Measurements from ENCODE around the gene CNOT6.

The CNOT6 gene

DNA sequence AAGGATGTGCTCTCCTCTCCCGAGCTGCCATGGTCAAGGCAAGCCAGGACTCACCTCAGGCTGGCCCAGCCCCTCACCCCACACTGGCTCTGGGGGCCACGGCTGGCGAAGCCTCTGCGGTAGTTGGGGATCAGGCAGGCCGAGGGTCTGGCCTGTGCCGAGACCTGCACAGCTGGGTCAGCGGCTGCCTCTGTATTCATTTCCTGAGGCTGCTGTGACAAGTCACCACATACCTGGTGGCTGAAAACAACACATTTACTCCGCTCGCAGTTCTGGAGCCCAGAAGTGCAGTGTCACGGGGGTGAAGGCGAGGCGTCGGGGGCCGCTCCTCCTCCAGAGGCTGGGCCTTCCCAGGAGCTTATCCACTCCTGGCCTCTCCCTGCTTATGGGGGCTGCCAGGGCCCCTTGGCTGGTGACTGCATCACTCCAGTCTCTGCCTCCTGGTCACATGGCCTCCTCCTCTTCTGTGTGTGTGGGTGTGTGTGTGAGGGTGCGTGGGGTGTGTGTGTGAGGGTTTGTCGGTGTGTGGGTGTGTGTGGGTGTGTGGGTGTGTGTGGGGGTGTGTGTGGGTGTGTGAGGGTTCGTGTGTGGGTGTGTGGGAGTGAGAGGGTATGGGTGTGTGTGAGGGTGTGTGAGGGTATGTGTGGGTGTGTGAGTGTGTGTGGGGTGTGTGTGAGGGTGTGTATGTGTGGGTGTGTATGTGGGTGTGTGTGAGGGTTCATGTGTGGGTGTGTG, 100.3 kb downstream of the CNOT6 start:
- Histone ChIP-seq H3K4me3 (ENCODE audit: low read length in 2 of 2) (no peak overlapping the region), H3K4me1 (ENCODE audit: control insufficient read depth, insufficient read depth, low read length) (peaks cover 3% of the 10 kb centered on the region), H3K27ac (ENCODE audit: low read length) (no peak overlapping the region), H3K27me3 (ENCODE audit: control insufficient read depth in 1 of 2, insufficient read depth in 2 of 2, low read length in 2 of 2) (peaks cover 22 to 31% of the 10 kb centered on the region in 2 donors), H3K9ac (ENCODE audit: low read length in 2 of 2) (no peak overlapping the region), H3K9me3 (ENCODE audit: control insufficient read depth in 2 of 2, low read length in 2 of 2) (no peaks in the 10 kb centered on the region), H3K36me3 (ENCODE audit: control insufficient read depth in 2 of 2, insufficient read depth in 2 of 2, low read length in 2 of 2) (no peaks in the 10 kb centered on the region)

DNA sequence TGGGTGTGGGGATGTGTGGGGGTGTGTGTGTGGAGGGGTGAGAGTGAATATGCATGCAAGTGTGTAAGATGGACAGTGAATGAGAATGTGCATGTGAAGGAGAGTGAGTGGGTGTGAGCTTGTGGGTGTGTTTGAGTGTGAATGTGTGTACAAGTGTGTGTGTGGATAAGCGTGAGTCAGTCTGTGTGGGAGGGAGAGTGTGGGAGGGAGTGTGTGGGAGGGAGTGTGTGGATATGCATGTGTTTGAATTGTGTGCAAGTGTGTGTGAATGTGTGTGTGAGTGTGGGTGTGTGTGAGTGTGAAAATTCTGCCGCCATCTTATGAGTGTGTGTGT, 100.8 kb downstream of the CNOT6 start:
- no peaks in the 10 kb centered on the region for H3K9me3 ChIP-seq (ENCODE audit: control insufficient read depth in 2 of 2, low read length in 2 of 2)
- H3K4me3 ChIP-seq (ENCODE audit: low read length in 2 of 2), result no peak overlapping the region
- no peak overlapping the region for H3K27ac ChIP-seq (ENCODE audit: low read length)
- no peak overlapping the region for H3K9ac ChIP-seq (ENCODE audit: low read length in 2 of 2)
- H3K27me3 ChIP-seq (ENCODE audit: control insufficient read depth in 1 of 2, insufficient read depth in 2 of 2, low read length in 2 of 2), result peaks cover 17 to 25% of the 10 kb centered on the region in 2 donors
- peaks cover 3% of the 10 kb centered on the region for H3K4me1 ChIP-seq (ENCODE audit: control insufficient read depth, insufficient read depth, low read length)
- H3K36me3 ChIP-seq (ENCODE audit: control insufficient read depth in 2 of 2, insufficient read depth in 2 of 2, low read length in 2 of 2), result no peaks in the 10 kb centered on the region

GRCh38 chr5:180595381-180596114, 101.4 kb downstream of the CNOT6 start:
- Histone ChIP-seq H3K9ac (ENCODE audit: low read length in 2 of 2) (no peak overlapping the region), H3K27ac (ENCODE audit: low read length) (no peak overlapping the region), H3K4me3 (ENCODE audit: low read length in 2 of 2) (no peak overlapping the region), H3K36me3 (ENCODE audit: control insufficient read depth in 2 of 2, insufficient read depth in 2 of 2, low read length in 2 of 2) (no peaks in the 10 kb centered on the region), H3K4me1 (ENCODE audit: control insufficient read depth, insufficient read depth, low read length) (peaks cover 3% of the 10 kb centered on the region), H3K9me3 (ENCODE audit: control insufficient read depth in 2 of 2, low read length in 2 of 2) (no peaks in the 10 kb centered on the region), H3K27me3 (ENCODE audit: control insufficient read depth in 1 of 2, insufficient read depth in 2 of 2, low read length in 2 of 2) (peaks cover 14 to 20% of the 10 kb centered on the region in 2 donors)

GRCh38 chr5:180596115-180596667, 102.0 kb downstream of the CNOT6 start:
- H3K9ac ChIP-seq (ENCODE audit: low read length in 2 of 2), result no peak overlapping the region
- H3K4me3 ChIP-seq (ENCODE audit: low read length in 2 of 2), result no peak overlapping the region
- peaks cover 13 to 14% of the 10 kb centered on the region in 2 donors for H3K27me3 ChIP-seq (ENCODE audit: control insufficient read depth in 1 of 2, insufficient read depth in 2 of 2, low read length in 2 of 2)
- no peak overlapping the region for H3K27ac ChIP-seq (ENCODE audit: low read length)
- no peaks in the 10 kb centered on the region for H3K36me3 ChIP-seq (ENCODE audit: control insufficient read depth in 2 of 2, insufficient read depth in 2 of 2, low read length in 2 of 2)
- H3K4me1 ChIP-seq (ENCODE audit: control insufficient read depth, insufficient read depth, low read length), result peaks cover 3% of the 10 kb centered on the region
- H3K9me3 ChIP-seq (ENCODE audit: control insufficient read depth in 2 of 2, low read length in 2 of 2), result no peaks in the 10 kb centered on the region

GRCh38 chr5:180596668-180597231, 102.6 kb downstream of the CNOT6 start:
- Histone ChIP-seq H3K27me3 (ENCODE audit: control insufficient read depth in 1 of 2, insufficient read depth in 2 of 2, low read length in 2 of 2) (peaks cover 10 to 13% of the 10 kb centered on the region in 2 donors), H3K4me3 (ENCODE audit: low read length in 2 of 2) (no peak overlapping the region)

DNA sequence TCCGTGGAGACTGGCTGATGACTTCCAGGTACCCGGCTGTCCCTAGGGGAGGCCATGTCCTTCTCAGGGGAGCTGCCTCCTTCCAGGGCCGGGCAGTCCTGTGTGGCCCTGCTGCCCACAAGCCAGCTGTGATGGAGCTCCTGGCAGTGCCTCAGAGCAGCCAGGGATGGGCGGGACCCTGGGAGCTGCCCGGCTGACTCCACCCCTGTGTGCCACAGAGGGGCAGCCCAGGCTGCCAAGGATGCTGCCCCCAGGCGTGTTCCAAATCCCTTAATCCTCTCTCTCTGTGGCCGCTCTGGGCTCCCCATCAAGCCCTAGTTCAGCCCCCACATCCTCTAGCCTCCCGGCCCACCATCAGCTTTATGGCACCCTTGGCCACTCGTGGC, 104.1 kb downstream of the CNOT6 start:
- no peaks in the 10 kb centered on the region for H3K4me1 ChIP-seq (ENCODE audit: control insufficient read depth, insufficient read depth, low read length)

More at GRCh38 chr5:180596668-180597231, 102.6 kb downstream of the CNOT6 start:
- Histone ChIP-seq H3K27ac (ENCODE audit: low read length) (no peak overlapping the region), H3K9ac (ENCODE audit: low read length in 2 of 2) (no peak overlapping the region), H3K4me1 (ENCODE audit: control insufficient read depth, insufficient read depth, low read length) (no peaks in the 10 kb centered on the region), H3K9me3 (ENCODE audit: control insufficient read depth in 2 of 2, low read length in 2 of 2) (no peaks in the 10 kb centered on the region), H3K36me3 (ENCODE audit: control insufficient read depth in 2 of 2, insufficient read depth in 2 of 2, low read length in 2 of 2) (no peaks in the 10 kb centered on the region)

GRCh38 chr5:180598797-180599589, 104.8 kb downstream of the CNOT6 start:
- no peak overlapping the region for H3K27ac ChIP-seq (ENCODE audit: low read length)
- no peak overlapping the region for H3K9ac ChIP-seq (ENCODE audit: low read length in 2 of 2)
- no peaks in the 10 kb centered on the region for H3K36me3 ChIP-seq (ENCODE audit: control insufficient read depth in 2 of 2, insufficient read depth in 2 of 2, low read length in 2 of 2)
- peaks cover 0 to 7% of the 10 kb centered on the region in 2 donors for H3K27me3 ChIP-seq (ENCODE audit: control insufficient read depth in 1 of 2, insufficient read depth in 2 of 2, low read length in 2 of 2)
- H3K4me3 ChIP-seq (ENCODE audit: low read length in 2 of 2), result no peak overlapping the region
- H3K4me1 ChIP-seq (ENCODE audit: control insufficient read depth, insufficient read depth, low read length), result no peaks in the 10 kb centered on the region
- H3K9me3 ChIP-seq (ENCODE audit: control insufficient read depth in 2 of 2, low read length in 2 of 2), result no peaks in the 10 kb centered on the region

More for the DNA sequence above, 104.1 kb downstream of the CNOT6 start:
- no peaks in the 10 kb centered on the region for H3K9me3 ChIP-seq (ENCODE audit: control insufficient read depth in 2 of 2, low read length in 2 of 2)
- no peak overlapping the region for H3K27ac ChIP-seq (ENCODE audit: low read length)
- no peak overlapping the region for H3K9ac ChIP-seq (ENCODE audit: low read length in 2 of 2)
- H3K4me3 ChIP-seq (ENCODE audit: low read length in 2 of 2), result no peak overlapping the region
- H3K36me3 ChIP-seq (ENCODE audit: control insufficient read depth in 2 of 2, insufficient read depth in 2 of 2, low read length in 2 of 2), result no peaks in the 10 kb centered on the region
- H3K27me3 ChIP-seq (ENCODE audit: control insufficient read depth in 1 of 2, insufficient read depth in 2 of 2, low read length in 2 of 2), result peaks cover under 1 to 8% of the 10 kb centered on the region in 2 donors

DNA sequence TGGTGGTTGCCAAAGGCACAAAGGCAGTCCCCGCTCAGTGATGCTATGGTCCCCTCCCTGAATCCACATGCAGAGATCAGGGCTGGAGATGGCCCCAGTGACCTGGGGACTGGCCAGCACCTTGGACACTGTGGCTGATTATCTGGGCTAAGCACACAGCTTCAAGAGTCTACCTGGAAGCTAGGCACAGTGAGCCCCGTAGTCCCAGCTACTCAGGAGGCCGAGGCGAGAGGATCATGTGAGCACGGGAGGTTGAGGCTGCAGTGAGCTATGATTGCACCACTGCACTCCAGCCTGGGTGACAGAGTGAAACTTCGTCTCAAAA, 105.4 kb downstream of the CNOT6 start:
- no peak overlapping the region for H3K4me3 ChIP-seq (ENCODE audit: low read length in 2 of 2)
- H3K36me3 ChIP-seq (ENCODE audit: control insufficient read depth in 2 of 2, insufficient read depth in 2 of 2, low read length in 2 of 2), result no peaks in the 10 kb centered on the region
- H3K4me1 ChIP-seq (ENCODE audit: control insufficient read depth, insufficient read depth, low read length), result no peaks in the 10 kb centered on the region
- H3K27me3 ChIP-seq (ENCODE audit: control insufficient read depth in 1 of 2, insufficient read depth in 2 of 2, low read length in 2 of 2), result peaks cover 0 to 3% of the 10 kb centered on the region in 2 donors
- H3K27ac ChIP-seq (ENCODE audit: low read length), result no peak overlapping the region
- no peak overlapping the region for H3K9ac ChIP-seq (ENCODE audit: low read length in 2 of 2)
- no peaks in the 10 kb centered on the region for H3K9me3 ChIP-seq (ENCODE audit: control insufficient read depth in 2 of 2, low read length in 2 of 2)

DNA sequence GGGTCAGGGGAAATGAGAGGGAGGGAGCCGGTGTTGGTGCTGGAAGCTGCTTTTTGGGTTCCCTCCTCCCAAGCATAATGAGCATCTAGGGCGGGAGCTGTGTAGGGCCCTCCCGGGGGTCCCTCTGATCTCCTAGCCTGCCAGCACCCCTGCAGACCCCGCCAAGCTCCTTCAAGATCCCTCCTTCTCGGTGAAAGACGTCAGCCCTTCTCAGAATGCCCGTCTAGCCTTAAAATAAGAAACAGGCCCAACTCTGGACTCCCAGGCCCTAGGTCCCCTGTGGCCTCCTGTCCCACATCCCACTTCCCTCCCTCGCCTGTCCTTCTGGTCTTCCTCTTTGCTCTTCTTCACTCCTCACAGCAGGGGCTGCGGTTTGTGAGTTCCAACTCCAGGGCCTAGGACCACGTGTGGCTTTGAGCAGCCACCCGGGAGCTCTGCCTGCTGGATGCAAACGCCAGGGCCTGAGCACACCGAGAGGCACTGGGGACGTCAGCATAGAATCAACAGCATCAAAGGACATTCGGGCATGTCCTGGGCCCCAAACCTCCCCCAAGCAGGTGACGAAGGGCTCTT, 105.9 kb downstream of the CNOT6 start:
- Histone ChIP-seq H3K9ac (ENCODE audit: low read length in 2 of 2) (no peak overlapping the region), H3K27ac (ENCODE audit: low read length) (no peak overlapping the region), H3K9me3 (ENCODE audit: control insufficient read depth in 2 of 2, low read length in 2 of 2) (no peaks in the 10 kb centered on the region), H3K4me3 (ENCODE audit: low read length in 2 of 2) (no peak overlapping the region), H3K36me3 (ENCODE audit: control insufficient read depth in 2 of 2, insufficient read depth in 2 of 2, low read length in 2 of 2) (no peaks in the 10 kb centered on the region), H3K27me3 (ENCODE audit: control insufficient read depth in 1 of 2, insufficient read depth in 2 of 2, low read length in 2 of 2) (peaks cover 0 to 2% of the 10 kb centered on the region in 2 donors), H3K4me1 (ENCODE audit: control insufficient read depth, insufficient read depth, low read length) (no peaks in the 10 kb centered on the region)

DNA sequence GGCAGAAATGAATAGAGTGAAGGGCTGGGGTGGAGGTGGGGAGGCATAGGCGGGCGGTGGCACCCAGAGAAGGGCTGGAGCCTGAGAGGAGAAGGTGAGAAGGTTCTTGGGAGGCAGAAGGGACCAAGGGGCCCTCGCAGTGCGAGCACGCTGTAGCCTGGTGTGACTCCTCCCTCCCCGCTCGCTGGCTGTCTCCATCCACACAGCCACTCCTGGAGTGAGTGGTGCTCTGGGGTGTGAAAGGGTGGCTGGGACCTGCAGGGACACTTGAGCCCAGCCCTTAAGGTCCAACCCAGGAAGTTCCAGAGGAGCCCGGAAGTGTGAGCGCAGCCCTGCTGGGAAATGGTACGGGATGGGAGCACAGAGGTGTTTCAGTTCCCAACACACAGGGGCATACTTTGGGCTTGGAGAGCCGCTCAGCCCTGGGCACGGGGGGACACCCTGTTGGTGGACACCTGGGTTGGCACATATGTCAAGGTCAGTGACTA, 106.4 kb downstream of the CNOT6 start:
- Histone ChIP-seq H3K4me3 (ENCODE audit: low read length in 2 of 2) (no peak overlapping the region), H3K27ac (ENCODE audit: low read length) (no peak overlapping the region), H3K9ac (ENCODE audit: low read length in 2 of 2) (no peak overlapping the region), H3K36me3 (ENCODE audit: control insufficient read depth in 2 of 2, insufficient read depth in 2 of 2, low read length in 2 of 2) (no peaks in the 10 kb centered on the region), H3K27me3 (ENCODE audit: control insufficient read depth in 1 of 2, insufficient read depth in 2 of 2, low read length in 2 of 2) (peaks cover 0 to 2% of the 10 kb centered on the region in 2 donors), H3K4me1 (ENCODE audit: control insufficient read depth, insufficient read depth, low read length) (no peaks in the 10 kb centered on the region), H3K9me3 (ENCODE audit: control insufficient read depth in 2 of 2, low read length in 2 of 2) (no peaks in the 10 kb centered on the region)
